GM21447 (cell line): ENCODE measurements around the gene CDK5RAP1.
"Not testable (repeated sequence)": the region's sequence is repeated elsewhere in the genome, so short reads cannot be mapped to it uniquely, and the experiment has no call there.

Experiments used
- ATAC-seq: cut with Tn5 transposase; IDR thresholded peaks from one replicate; pipeline ENCODE4 v1.9.1; 2021; ENCODE audit not compliant: unreplicated experiment

CDK5RAP1 gene

DNA sequence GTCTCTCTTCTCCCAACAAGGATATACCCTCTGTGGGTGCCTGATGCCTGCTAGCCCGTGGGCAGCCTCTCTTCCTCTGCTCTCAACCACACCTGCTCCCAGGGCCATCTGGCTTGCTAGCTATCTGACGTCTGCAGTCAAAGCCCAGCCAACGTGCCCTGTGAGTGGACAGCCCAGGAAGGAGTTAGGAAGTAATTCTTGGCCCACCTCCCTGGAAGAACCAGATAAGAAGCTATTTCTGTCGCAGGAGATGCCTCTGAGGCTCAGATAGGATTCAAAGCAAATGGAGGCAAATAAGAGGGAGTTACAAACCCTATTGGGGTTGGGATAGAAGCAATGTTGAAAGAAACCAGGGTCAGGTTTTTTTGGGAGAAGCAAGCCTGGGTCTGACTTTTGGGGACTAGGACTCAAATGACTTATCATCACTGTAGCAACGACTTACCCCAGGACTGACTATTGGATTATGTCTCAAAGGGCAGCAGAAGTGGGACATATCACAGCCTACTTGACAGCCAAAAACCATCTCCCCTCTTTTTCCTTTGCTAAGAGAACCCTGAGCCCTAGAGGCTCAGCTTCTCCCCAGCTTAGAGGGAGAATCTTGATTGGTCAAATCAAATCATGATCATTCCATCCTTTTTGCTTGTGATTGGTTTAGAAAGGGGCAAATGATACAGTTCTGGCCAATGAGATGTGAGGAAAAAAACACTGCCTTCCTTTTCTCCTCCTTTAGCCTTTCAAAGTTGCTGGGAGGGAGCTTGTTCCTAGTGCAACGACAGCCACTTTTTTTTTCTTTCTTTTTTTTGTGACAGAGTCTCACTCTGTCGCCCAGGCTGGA is 18.0 kb upstream of the CDK5RAP1 start:
- no peak for ATAC-seq

DNA sequence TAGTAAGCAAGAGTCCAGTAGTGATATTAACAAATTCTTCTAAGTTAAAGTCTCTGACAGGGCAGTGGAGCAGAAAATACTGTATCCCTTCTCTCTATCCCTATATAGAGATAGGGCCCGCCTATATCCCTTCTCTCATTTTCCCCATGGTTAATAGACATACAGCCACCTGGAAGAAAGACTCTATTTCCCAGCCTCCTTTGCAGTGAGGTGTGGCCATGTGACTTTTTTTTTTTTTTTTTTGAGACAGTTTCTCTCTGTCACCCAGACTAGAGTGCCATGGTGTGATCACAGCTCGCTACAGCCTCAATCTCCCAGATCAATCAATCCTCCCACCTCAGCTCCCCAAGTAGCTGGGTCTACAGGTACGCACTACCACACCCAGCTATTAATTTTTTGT is 16.7 kb upstream of the CDK5RAP1 start:
- no peak for ATAC-seq

DNA sequence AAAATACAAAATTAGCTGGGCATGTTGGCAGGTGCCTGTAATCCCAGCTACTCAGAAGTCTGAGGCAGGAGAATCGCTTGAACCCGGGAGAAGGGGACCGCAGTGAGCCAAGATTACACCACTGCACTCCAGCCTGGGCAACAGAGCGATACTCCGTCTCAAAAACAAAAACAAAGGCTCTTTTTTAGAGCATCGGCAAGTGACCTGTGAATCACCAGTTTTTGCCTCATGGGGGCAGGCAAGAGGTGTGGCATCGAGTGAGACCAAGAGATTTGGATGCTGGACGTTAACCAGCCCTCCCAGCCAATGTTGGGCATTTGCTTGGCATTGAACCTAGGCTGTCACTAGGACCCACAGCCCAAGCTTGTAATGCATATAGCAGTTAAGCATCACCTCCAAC is 14.6 kb upstream of the CDK5RAP1 start:
- no peak for ATAC-seq

DNA sequence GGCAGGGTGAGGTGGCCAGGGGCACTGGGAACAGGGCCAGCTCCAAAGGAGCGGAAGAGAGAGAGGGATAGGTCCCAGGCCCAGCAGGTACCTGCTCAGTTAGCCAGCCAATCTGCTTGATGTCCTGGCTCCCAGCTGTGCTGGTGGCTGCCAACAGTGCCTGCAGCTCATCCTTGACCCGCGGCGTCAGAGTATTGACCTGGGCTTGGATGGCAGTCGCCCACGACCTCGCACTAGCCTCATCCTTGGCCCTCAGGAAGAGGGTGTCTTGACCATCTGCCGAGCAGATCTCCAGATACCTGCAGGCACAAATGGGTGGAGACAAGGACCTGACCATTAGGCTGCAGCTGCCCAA is 11.1 kb upstream of the CDK5RAP1 start:
- no peak for ATAC-seq

DNA sequence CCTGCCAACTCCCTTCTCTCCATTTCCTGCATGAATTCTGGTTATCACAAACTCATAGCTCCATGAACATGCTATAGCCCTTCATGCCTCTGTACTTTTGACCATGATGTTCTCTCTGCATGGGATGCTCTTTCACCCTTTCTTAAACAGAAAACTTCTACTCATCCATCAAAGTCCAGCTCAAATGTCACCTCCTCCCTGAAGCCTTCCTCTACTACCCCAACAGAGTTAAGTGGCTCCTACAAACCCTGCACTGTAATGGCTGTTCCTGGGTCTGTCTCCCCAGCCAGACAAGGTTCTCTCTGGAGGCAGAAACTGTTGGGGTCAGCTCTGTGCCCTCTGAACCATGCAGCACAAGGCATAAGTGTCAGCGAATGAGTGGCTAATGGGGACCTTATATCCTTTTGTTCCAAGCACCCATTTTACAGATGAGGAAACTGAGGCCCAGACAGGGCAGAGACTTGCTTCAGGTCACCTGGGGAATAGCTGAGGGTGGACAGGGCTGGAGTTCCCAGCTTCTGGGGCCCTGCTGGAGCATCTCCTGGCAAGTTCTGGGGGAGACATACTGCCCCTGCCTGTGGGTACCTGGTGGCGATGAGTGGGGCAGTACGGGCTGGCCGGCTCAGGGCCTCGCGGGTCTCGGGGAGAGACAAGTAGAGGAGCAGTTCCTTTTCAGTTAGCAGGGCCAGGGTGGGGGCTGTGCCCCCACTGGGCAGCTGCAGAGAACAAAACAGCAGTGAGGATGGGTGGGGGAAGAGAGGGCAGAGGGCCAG is 10.6 kb upstream of the CDK5RAP1 start:
- ATAC-seq, result no peak

DNA sequence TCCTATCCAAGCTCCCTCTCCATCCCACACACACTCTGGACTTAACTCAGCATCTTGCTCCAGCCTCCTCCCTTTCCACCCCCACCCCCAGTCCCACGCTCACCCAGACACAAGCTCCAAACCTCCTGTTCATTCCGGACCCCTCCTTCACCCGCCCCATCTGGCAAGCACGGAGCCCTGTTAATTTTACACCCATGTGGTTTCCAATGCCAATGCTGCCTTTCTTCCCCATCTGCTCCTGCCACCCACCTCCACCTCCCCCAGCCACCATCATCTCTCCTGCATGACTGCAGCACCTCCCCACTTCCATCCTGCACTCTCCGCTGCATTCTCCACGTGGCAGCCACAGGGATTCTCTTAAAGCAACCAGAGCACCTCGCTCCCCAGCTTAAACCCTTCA is 9.9 kb upstream of the CDK5RAP1 start:
- no peak for ATAC-seq

DNA sequence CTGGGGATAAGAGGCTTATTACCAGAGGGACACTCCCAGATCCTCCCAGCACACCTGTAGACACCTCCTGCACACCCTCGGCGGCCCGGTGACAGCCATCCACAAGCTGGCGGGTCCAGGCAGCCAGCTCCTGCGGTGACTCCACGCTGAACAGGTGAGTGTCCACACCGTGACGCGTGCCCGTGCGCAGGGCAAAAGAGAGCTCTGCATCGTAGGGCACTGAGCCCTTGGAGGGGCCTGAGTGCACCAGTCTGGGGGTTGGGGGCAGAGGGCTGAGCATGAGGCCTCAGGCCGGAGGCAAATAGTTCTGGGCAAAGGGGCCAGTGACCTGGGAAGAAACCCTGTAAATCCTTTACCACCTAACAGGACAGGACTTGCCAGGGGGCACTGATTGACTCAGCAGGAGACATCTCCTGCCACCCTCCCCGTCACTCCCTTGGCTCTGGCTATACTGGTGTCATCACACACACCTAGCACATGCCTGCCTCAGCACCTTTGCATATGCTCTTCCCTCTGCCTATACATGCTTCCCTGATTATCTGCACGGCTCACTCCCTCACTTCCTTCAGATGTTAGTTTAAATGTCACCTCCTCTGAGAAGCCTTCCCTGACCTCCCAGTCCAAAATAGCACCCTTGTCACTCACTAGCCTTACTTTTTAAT is 8.9 kb upstream of the CDK5RAP1 start:
- ATAC-seq, result no peak

DNA sequence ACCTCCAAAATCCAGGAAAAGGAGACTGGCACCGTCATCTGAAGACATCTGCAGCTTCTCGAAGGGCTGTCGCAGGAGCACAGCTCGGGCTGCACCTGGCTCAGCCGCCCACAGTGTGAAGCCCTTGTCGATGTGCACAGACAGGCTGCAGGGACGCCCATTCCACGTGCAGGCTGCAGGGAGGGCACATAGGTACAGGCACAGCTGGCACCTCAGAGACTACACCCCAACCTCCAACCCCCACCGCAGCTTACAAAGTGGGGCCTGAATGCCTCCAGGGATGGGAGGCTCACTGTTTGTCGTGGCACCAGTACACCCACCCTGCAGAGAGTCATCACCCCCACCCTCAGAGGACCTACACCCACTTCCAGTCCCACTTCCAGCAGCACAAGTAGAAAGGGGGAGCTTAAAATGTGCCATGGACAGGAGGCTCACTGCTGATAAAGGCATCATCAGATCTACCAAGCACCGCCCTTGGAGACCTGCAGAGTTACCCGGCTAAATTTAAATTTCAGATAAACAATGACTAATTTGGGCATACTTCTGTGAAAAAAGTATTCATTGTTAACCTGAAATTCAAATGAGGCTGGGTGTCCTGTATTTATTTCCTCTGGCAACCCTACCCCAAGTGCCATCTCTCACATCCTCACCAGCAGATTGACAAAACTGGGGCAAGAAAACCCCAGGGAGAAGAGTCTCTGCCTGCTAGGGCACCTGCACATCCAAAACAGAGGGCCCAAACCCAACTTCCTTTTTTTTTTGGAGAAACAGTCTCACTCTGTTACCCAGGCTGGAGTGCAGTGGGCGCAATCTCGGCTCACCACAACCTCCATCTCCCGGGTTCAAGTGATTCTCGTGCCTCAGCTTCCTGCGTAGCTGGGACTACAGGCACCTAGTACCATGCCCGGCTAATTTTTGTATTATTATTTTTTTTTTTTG is 7.7 kb upstream of the CDK5RAP1 start:
- peak; percentile 52 for ATAC-seq

DNA sequence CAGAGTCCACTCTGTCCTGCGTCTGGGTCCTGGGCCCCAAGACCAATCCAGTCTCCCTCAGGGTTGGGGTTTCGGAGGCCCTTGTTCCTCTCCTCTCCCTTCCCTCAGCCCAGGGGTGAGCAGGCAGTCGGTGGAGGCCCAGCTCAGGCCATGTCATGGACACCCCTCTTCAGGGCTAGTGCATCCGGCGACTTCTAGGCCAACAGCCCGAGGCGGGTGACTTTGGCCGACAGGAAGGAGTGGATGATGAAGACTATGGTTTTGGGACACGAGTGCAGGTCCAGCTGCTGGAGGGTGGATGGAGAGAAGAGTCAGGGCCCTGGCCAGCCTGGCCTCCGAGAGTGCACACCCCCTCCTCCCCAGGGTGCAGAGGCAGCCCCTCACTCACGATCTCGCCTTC is 7.0 kb upstream of the CDK5RAP1 start:
- no peak for ATAC-seq

DNA sequence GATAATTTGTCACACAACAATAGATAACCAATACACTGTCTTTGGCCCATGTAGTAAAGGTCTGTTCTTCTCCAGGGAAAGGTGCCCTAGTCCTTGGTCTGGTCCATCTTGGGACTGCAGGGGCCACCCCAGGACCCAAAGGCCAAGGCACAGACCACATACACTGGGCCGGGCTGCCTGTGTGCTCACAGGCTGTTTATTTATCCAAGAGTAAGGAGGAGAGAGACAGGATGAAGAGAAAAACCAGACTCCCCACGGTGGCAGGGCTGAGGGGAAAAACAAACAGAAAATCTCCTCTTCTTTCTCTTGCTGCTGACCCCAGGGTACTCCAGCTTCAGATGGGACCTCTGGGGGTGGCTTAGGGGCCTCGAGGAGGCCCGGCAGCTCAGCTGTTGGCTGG is 6.5 kb upstream of the CDK5RAP1 start:
- ATAC-seq, result no peak

DNA sequence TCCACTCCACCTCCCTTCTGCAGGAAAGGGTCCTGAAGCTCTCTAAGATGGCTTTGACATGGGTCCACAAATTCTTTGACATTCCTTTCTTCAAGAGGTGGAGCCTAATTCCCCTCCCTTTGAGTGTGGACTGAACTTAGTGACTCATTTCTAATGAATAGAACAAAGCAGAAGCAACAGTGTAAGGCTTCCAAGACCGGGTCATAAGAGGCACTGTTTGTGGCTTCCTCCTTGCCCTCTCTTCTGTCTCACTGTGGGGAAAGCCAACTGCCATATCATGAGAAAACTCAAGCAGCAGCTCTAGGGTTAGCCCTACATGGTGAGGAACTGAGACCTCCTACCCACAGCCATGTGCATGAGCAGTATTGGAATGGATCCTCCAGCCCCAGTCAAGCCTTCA is 5.9 kb upstream of the CDK5RAP1 start:
- ATAC-seq, result no peak

DNA sequence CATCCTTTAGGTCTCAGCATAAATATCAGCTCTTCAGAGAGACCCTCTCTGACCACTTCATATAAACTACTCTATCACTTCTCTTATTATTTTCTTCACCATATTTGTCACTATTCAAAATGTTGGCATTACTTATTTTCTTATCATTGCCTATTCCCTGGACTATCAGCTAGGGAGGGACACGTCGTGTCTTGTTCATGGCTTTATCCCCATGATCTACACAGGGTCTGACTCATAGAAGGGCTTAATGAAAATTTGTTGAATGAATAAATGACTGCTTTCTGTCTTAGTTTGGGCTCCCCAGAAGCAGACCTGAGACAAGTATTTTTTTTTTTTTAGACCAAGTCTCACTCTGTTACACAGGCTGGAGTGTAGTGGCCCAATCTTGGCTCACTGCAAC is 3.0 kb upstream of the CDK5RAP1 start:
- no peak for ATAC-seq

DNA sequence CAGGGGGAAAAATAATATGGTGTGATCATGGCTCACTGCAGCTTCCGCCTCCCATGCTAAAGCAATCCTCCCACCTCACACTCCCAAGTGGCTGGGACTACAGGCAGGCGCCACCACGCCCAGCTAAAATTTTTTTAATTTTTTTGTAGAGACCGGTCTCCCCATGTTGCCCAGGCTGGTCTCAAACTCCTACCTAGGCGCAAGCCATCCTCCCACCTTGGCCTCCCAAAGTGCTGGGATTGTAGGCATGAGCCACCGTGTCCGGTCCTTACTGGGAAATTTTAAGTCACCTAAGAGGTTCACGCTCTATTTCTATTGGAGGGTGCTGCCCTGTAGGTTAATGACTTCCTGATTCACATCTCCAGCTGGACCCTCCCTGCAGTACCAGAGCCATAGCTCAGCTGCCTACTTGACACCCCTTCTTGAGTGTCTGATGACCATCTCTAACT is 626 bp upstream of the CDK5RAP1 start:
- no peak for ATAC-seq

DNA sequence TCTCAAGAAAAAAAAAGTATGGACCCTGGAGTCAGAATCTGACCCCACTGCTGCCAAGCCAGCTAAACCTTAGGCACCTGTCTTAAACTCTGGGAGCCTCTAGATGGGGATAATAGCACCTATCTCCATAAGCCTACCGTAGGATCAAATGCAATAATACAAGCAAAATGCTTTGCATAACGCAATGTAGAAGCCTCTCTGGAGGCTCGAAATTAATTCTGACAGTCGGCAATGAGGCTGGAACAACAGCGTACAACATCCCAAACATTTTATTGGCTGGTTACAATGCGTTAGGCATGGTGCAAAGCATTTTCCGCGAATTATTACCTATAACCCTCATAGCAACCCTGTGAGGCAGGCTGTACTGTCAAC is 521 bp downstream of the CDK5RAP1 start:
- peak; percentile 39 for ATAC-seq

DNA sequence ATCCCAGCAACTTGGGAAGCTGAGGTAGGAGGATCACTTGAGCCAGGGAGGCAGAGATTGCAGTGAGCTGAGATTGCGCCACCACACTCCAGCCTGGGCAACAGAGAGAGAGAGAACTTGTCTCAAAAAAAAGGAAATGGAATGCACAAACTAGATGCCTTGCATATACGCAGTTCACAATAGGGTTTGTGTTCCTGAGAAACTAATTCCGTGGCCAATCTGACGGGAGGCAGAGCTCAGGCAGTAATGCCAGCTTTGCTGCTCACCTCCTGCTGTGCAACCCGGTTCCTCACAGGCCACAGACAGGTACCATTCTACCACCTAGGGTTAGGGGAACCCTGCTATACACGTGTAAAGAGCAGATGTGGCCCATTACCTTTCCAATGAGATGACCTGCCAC is 1.4 kb downstream of the CDK5RAP1 start:
- ATAC-seq, result no peak

DNA sequence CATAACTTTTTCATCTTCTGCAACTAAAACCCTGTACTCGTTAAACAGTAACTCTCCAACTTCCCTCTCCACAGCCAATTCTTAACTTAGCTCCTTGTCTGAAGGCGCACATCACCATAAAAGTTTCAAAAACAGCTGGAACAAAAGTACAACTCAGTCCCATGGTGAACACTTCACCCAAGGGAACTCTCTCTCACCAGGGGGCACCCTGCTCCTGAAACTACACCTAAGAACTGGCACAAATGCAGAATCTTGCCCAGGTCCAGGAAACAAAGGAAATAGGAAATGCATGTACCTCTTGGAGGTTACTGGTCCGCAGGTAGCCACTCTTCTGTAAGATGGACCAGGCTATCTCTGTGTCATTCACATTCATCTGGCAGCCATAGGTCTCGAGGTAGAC is 6.6 kb downstream of the CDK5RAP1 start:
- ATAC-seq, result no peak

DNA sequence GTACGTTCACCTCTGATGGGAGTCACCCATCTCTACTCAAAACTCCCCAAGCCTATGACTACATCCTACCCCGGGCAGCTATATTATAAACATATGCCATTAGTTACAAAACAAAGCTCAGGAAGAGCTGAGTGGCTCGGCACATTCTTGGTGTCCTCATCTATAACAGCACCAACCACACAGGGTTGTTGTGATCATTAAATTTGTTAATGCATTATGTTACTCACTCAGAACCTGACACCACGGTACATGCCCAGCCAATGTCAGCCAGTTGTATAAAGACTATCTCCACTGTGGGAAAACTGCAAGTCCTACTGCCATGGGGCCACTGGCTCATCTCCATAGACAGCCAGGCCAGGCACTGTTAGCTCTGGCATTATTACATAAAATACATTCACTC is 7.7 kb downstream of the CDK5RAP1 start:
- no peak for ATAC-seq

DNA sequence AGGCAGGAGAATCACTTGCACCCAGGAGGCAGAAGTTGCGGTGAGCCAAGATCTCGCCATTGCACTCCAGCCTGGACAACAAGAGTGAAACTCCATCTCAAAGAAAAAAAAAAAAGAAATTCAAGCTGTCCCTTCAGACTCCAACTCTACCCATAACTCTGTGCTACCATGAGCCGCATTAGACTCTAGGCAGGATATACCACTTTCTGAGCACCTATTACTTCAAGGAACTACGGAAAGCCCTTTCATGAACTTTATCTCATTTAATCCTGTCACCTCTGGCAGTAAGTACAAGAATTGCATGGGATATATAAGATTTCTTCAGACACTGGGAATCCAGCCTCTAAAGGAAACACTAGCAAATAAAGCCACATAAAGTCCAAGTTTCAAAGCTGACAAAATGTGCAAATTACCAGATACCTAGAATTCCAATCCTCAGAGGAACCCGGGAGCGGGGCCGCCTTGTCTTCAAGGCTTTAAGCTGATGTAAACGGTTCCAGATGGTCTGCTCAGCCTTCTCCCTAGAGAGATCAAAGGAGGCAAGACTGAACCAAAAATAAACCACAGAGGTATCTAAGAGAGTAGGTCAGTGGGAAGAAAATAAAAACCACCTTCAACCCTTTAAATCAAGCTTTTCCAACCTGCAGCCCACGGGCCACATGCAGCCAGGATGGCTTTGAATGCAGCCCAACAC is 9.4 kb downstream of the CDK5RAP1 start:
- ATAC-seq, result no peak

DNA sequence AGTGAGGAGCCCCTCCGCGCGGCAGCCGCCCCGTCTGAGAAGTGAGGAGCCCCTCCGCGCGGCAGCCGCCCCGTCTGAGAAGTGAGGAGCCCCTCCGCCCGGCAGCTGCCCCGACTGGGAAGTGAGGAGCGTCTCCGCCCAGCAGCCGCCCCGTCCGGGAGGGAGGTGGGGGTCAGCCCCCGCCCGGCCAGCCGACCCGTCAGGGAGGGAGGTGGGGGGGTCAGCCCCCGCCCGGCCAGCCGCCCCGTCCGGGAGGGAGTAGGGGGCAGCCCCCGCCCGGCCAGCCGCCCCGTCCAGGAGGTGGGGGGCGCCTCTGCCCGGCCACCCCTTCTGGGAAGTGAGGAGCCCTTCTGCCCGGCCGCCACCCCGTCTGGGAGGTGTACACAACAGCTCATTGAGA is 12.0 kb downstream of the CDK5RAP1 start:
- not testable (repeated sequence) for ATAC-seq

DNA sequence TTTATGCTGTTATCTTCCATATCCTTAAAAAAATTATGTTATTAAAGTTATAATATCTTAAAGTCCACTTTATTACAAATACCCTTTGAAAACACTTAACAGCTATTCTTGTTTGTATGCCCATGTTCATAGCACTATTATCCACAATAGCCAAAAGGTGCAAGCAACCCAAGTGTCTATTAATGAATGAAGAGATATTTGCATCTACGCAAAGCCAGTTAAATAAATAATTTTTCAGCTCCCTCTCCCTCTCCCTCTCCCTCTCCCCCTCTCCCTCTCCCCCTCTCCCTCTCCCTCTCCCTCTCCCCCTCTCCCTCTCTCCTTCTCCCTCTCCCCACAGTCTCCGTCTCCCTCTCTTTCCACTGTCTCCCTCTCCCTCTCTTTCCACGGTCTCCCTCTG is 13.1 kb downstream of the CDK5RAP1 start:
- ATAC-seq, result no peak
